Sciatic nerve (tissue), 2 donors: Measurements from ENCODE around the gene AGPAT3. TPM values are rescaled to one million over a fixed set of nuclear protein-coding genes. Genes with fewer than 3 reads are reported as not detected.

ENCODE experiments used
- ATAC-seq: fragments of 200-7000 bp; cut with Tn5 transposase; one replicate; pipeline ENCODE4 v1.9.1; 2020; ENCODE audit warnings: mild to moderate bottlenecking, moderate library complexity
- DNase-seq: peaks from one replicate; pipeline ENCODE4 v3.0.0-alpha.2; 2020; ENCODE audit warnings: low spot score
- intact Hi-C: fragments of 100-400 bp; cut with DNase I; formaldehyde crosslinking; loops from one replicate; pipeline ENCODE4 v1.14.2; 2022
- total RNA-seq: library from RNA; stranded (reverse); fragmentation: NEBNext Ultra II Directional; extraction: Animal tissue kit (Norgen Biotek cat#: 25700); gene quantifications from one replicate; pipeline ENCODE4 v1.2.1, GENCODE V29; 2021
- donor health status: DM: no; HTN: no; CAD: no.
- donor health status: DM: no; HTN: no; CAD: no.

The AGPAT3 gene
- total RNA-seq, 1 donor from 2014 or later, result 51.8 TPM

DNA sequence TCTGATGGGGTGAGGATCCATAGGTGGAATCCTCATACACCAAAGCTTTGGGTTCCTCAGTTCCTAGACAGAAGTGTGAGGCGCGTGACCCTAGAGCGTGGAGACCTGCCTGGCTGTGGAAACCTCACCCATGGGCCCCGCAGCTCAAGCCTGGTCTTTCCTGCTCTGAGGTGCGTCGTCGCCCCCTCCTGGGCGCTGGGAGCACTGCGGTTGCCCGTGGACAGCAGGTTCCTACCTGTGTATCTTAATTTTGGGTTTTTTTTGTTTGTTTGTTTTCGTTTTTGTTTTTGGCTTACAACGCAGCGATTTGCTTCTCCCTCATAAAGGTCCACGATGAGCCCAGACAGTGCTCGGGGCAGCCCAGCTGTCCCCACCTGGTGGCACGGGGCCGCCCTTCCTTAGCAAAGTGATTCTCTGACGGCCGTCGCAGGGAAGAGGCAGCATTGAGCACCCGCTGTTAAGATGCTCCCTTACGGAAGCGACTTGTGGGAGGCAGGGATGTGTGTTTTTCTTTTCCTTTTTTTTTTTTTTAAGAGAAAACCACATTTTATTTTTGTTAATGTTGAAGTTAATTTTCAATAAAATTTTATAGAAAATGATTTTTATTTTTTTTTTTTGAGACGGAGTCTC, 110.6 kb downstream of the AGPAT3 start:
- intact Hi-C loops, result no loop called here
- DNase-seq (peak; percentile 89), ATAC-seq (peak; percentile 80)

DNA sequence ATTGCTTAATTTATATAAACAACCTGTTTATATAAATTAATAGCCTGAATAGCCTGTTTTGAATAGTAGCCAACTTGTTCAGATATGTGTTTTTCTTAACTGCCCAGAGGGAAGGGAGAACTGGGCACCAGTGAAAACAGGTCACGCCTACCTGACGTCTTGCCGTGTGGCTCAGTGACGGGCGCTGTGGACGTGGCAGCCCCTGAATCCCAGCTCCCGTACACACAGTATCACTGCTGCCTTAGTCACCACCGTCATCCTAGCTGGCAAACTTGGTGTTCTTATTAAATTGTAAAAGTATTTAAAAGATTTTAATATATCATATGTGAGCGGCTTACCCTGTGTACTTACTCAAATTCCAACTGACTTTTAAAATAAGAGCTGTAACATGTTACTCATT, 111.6 kb downstream of the AGPAT3 start:
- ATAC-seq (no peak), DNase-seq (no peak)
- intact Hi-C loops, result no loop called here

DNA sequence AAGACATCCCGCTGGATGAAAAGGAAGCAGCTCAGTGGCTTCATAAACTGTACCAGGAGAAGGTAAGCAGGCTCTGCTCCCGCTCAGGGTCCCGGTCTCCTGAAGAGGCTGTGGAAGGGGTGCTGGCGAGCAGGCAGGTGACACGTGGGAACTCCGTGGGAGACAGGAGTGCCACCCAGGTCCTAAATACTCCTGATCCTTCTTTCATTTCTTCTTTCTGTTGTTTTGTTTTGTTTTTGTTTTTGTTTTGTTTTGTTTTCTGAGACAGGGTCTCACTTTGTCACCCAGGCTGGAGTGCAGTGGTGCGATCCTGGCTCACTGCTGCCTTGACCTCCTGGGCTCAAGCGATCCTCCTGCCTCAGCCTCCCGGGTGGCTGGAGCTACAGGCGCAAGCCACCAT, 113.0 kb downstream of the AGPAT3 start:
- ATAC-seq, result no peak
- DNase-seq, result no peak
- intact Hi-C loops, result no loop called here

DNA sequence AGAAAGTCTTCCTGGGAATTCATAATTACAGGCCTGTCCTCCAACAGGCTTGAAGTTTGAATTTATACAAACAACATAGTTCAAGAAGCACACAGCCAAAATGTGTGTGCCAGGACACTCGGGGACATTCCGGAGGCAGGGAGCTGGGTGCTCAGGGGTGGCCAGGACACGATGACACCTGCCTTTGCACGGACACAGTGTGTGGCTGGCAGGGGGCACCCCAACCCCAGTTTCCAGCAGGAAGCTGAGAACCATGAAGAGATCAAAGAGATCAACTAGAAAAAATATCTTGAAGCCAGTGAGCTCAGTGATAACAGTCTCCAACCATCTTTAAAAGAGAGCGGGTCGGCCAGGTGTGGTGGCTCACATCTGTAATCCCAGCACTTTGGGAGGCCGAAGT, 114.6 kb downstream of the AGPAT3 start:
- intact Hi-C loops, result no loop called here
- ATAC-seq (no peak), DNase-seq (no peak)

DNA sequence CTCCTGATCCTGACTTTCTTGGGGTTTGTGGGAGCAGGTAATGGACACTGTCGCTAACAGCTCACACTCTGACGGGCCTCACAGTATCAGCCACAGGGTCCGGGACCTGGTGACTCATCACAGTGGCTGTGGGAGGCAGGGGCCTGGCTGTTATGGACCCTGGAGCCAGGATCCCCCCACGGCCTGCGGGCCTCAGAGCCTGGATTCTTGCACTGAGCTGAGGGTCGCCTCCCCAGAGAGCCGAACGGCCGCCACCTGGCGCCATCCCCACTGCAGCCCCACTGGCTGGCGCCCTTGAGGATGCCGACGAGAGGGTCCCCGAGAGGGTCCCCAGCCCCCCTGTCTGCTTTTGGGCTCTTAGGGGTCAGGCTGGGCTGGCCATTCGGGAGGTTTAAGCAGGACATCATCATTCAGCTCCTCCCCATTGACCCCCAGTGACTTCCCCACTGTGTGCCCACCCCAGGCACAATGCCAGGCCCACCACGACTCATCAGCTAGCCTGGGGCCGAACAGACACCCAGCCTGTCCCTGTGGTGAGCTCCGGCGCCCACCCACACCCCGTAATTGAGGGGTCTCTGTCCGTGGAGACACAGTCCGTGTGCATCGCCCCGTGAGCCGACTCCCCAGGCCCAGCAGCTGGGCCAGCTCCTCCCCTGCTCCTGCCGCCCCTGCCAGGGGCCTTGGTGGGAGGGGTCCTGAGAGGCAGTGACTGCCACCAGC, 116.3 kb downstream of the AGPAT3 start:
- ATAC-seq (no peak), DNase-seq (no peak)
- intact Hi-C loops, result no loop called here

DNA sequence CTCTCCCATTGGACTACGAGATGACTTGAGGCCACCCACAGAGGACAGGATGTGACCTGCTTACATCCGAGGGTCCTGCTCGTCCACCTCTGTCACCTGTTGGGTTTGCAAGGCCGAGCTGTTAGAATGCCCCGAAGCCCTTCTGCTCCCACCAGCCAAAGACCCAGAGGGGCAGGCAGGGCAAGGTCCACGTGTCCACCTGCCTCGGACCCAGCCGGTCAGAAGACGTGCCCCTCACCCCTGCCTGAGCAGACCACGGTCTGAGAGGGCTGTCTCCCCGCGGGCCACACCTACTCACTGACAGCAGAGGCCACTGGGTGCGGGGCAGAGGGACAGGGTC, 116.8 kb downstream of the AGPAT3 start:
- no peak for ATAC-seq
- DNase-seq, result no peak
- intact Hi-C loops, result no loop called here

DNA sequence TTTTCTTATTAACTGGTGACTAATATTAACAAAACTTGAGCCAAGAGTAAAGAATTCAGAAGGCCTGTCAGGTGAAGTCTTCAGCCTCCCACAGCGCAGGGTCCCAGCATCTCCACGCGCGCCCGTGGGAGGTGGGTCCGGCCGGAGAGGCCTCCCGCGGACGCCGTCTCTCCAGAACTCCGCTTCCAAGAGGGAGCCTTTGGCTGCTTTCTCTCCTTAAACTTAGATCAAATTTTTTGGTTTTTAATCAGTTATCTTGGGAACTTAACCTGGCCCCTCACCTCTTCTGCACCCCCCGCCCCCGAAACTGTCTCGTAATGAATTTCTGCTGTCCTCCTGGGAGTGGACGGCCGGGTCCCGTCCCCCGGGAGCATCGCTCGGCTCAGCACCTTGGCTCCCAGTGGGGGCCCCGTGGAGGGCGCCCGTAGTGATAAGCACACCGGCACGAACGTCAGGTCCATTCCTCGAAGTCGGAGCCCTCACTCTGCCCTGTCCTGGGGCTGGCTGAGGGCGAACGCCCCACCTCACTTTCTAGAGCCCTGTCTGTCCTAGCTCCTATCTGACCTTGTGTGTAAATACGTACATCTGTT, 117.6 kb downstream of the AGPAT3 start:
- intact Hi-C loops, result no loop called here
- DNase-seq, result no peak
- ATAC-seq, result peak; percentile 6

DNA sequence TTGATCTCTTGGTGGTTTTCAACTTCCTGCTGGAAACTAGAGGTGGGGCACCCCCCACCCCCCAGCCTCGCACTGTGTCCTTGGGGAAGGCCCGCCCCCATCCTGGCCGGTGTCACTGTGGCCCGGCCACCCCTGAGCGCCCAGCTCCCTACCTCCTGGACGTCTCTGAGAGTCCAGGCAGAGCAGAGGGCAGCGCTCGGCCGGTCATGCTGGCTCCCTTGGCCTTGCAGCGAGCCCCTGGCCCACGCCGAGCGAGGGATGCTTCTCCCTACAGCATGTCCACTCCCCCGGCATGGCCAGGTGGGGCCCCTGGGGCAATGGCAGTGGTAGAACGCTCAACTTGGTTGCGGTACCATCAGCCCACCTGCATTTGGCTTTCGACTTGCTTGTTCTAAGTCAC, 118.4 kb downstream of the AGPAT3 start:
- ATAC-seq (no peak), DNase-seq (no peak)
- intact Hi-C loops, result no loop called here

DNA sequence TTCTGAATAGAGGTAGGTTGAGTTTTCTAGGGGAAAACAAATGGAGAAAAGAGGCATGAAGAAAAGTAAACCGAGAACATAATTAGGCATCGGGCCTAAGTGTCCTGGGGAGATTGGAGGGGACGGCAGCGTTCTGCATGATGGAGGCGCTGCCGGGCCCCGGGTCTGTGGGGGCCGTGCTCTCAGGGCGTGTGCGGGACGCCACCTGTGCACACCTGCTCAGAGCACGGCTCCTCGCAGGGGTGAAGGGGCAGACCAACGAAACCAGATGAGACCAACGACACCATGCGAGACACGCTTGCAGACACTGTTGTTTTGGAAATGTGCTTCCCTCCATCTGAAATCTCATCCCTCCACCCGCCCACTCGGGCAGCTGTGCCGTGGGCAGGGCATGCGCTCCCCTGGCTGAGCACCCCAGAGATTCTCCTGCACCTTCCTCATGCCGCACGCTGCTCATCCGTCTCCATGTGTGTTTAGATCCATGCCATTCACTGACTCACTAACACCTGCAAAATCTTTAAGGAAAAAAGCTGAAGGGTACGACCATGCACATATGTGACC, 118.9 kb downstream of the AGPAT3 start:
- intact Hi-C loops, result no loop called here
- ATAC-seq (no peak), DNase-seq (no peak)

DNA sequence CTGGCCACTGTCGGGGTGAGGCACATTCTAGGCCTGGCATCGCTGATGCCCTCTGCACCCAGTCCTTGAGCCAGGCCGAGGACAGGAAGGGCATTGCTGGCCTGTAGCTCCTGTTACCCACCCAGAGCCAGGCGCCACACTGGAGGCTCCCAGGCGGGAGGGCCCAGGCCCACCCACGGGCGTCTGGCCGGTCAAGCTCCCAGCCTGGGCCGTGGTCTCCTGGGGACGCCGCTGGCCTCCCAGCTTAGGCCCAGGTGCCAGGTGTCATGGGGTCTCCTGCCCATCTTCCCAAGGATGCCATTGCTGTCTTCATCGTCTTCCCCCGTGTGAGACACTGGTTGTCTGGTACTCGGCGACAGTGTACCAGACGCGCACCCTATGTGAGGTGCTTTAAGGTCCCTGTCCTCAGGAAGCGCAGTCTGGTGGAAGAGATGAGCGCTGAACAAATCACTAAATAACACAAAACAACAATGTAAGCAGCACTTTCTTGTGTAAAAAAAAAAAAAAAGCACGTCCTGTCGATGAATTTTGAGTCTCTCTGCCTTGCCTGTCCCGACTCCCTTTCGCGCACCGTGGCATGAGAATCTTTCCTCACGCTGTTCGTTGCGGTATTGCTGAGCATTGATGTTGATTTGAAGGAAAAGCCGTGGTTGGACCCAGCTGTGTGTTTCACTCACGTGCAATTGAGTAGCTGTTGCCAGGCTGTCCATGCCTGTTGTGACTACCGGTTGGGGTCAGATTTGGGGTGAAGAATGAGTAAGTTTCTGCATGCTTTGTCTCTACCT, 120.1 kb downstream of the AGPAT3 start:
- ATAC-seq (peak; percentile 12), DNase-seq (no peak)
- intact Hi-C loops, result no loop called here

DNA sequence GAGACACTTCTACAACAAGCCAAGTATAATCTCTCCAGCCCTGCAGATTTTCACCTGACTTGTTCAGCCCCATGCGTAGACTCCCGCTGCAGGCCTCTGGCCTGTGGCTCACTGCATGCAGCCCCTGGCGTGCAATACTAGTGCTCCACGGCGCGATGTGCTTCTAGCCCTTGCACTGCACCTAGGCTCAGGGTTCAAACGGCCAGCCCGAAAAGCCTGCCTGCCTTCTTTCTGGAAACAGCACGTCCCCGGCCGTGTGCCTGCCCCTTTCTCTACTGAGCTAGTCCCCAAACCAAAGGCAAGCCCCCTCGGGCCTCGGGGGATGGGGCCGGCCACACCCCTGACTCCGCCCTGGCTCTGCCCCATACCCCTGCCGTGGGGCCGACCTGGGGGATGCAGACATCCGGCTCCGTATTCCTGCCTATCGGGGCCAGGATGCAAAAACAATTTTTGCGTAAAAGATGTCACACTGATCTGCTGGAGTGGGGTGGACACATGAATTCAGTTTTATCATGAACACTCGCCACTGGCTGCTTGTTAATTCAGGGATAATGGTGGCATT, 120.7 kb downstream of the AGPAT3 start:
- DNase-seq, result no peak
- intact Hi-C loops, result no loop called here
- ATAC-seq, result peak; percentile 41

DNA sequence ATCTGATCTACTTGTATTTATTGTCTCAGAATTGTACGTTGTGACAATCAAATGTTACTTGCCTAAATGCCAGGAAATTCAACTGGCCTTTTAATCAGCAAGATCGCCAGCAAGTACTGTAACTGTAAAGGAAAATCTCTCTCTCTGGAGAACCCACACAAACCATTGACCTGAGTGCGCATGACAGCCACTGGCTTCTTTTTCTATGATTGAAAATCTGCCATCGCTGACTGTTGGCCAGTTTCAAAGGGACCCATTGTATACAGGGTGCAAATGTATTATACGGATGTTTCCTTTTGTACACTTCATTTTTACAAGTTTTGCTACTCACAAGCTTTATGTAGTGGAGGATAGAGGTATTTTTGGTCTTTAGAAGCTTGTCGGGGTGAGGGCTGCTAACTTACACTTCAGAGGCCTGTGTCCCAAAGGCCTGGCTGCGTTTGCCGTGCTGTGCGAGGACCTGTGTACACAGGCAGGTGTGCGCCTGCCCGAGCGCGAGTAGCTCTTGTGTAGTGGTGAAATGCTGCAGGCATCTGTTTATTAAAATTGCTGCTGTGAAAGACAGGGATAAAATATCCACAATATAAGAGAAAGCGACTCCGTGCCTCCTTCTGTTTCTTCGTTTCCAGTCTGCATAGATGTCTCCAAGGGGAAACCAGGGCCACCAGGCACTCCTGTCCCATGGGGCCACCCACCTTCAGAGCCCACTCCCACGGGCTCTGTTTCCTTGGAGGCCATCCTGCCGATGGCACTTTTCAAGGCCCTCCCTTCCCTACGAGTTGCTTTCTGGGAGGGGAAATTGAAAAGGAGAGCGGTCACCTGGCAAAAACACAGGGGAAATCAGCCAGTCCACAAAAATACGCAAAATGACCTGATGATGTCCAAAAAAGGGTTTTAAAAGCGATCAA, 121.8 kb downstream of the AGPAT3 start:
- intact Hi-C loops, result no loop called here
- ATAC-seq (no peak), DNase-seq (no peak)

DNA sequence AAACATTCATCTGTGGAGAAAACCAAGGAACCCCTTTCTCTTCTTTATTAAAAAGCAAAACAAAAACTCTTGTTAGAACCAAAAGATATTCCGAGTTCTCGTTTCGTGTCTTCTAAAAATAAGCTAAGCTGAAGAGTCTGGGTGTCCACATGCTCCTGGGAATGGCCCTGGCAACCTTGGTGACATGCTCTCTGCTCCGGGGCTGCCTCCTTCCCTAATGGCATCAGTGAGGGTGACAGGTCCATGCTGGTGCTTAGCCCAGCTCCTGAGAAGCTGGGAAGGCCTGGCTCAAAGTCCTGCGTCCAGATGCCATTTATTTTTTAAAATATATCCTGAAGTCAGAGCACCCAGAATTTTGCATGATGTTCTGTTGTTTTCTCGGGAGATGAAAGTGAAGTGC, 122.5 kb downstream of the AGPAT3 start:
- ATAC-seq, result no peak
- DNase-seq, result no peak
- intact Hi-C loops, result no loop called here

DNA sequence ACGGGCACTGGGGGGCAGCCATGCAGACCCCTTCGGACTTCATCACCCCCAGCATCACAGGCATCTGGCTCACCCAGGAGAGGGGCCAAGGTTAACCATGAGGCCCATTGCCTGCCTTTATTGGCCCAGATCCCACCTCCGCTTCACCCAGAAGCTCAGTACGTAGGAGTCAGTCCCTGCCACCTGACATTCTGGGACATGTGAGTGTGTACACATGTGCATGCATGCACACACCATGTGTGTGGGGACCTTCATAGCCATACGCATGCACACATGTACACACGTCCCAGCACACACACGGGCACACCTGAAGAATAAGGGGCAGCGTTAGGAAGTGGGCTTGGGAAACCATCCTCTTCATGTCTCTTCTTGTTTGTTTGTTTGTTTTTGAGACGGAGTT, 123.0 kb downstream of the AGPAT3 start:
- DNase-seq (no peak), ATAC-seq (no peak)
- intact Hi-C loops, result no loop called here

DNA sequence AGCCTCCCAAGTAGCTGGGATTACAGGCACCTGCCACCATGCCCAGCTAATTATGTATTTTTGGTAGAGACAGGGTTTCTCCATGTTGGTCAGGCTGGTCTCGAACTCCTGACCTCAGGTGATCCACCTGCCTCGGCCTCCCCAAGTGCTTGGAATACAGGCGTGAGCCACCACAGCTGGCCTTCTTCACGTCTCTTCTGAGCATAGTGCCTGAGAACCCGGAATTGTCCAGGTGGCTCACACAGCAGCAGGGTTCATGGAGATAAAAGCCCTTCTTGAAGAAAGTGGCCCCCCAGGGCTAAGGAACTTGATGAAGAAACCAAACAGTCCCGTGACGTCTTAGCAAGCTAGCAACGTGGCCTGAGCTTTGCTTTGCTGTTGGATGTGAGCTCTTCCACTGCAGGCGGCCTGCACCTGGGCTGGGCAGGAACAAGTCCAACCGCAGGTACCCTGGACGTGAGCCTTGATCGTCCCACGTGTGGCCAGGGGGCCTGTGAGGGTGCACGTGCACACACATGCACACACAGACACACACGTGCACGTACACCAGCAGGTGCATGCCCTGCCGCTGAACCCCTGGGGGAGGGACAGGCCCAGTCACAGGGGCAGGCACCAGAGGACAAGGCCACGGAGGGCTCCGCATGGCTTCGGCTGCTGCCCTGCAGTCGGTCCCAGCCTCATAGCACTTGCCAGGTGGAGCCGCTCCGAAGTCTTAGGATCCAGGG, 123.6 kb downstream of the AGPAT3 start:
- DNase-seq (no peak), ATAC-seq (no peak)
- intact Hi-C loops, result no loop called here

DNA sequence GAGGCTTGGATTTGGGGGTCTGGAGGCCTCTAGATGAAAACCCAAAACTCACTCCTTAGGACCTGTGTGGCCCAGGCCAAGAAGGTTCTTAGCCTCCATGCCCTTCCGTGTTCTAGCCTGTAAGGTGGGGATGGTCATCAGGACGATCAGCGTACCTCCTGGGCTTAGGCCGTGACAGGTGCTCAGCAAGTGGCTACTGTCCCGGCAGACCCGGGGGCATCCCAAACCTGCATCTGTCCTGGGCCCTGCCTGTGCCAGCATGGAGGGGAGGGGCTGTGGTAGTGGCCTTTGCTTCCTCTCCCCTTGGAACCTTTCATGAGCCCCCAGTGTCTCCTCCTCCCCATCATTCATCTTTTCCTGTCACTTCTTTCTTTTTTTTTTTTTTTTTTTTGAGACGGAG, 124.4 kb downstream of the AGPAT3 start:
- ATAC-seq (no peak), DNase-seq (no peak)
- intact Hi-C loops, result no loop called here

DNA sequence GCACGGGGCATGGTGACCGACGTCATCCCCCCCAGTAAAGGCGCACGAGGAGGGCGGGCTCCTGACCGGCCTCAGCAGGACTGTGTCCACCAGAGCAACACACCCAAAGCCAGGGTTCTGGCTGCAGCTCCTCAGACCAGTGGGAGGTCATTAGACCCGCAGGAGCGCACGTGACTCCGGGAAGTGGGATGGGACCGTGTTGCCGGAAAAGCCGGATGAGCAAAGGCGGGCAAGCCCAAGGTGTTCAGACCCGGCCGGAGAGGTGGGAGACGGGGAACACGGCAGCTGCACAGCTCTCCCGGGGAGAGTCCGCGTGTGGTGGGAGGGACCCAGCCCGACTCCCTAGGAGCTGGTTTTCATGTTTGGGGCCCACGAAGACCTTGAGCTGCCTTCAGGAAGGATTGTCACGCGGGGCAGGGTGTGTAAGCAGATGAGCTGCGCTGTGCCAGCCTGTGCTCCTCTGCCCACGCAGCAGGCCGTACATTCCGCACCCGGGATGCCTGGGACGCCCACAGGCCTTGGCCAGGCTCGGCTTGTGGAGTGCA, 126.5 kb downstream of the AGPAT3 start:
- peak; percentile 79 for ATAC-seq
- DNase-seq, result no peak

DNA sequence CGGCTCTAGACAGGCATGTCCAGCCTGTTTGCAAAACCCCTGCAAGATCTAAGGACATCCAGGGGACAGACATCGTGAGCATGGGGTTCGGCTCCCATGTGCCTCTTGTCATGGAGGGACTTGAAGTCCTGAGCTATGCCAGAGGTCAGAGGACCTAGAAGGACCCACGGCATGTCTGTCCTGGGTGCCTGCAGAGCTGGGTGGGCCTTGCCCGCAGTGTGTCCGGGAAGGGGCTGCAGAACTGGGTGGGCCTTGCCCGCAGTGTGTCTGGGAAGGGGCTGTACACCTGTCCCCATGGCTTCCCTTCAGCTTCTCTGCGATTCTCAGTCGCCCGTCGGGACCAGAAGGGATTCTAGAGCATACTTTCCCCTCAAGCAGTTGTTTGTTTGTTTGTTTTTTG, 127.1 kb downstream of the AGPAT3 start:
- ATAC-seq, result no peak
- DNase-seq, result no peak
- intact Hi-C loops, result no loop called here

More for the DNA sequence above, 126.5 kb downstream of the AGPAT3 start:
- intact Hi-C loops, result no loop called here
